Kidney (tissue), 14 donors: Measurements from ENCODE around the gene ECEL1. TPM values are rescaled to one million over a fixed set of nuclear protein-coding genes. Genes with fewer than 3 reads are reported as not detected.

ENCODE experiments used
- DNase-seq, 5 donors: peaks; one replicate each; pipeline ENCODE4 v3.0.0-alpha.2; 2013 to 2020
- FAIRE-seq: peaks from 2 replicates; lab custom pipeline; 2012; peaks lifted over from hg19 to GRCh38; lab: Jason Lieb, UNC
- H3K27ac ChIP-seq, 2 donors: one replicate each; pipeline ENCODE4 v1.7.0; 2013; ENCODE audit warnings: low read depth in 2 of 2, low read length in 2 of 2, inconsistent platforms in 1 of 2
- H3K27me3 ChIP-seq: one replicate; pipeline ENCODE4 v1.7.1; 2013; ENCODE audit warnings: low read length, inconsistent platforms; ENCODE audit not compliant: control insufficient read depth, insufficient read depth
- H3K36me3 ChIP-seq, 3 donors: one replicate each; pipeline versions ENCODE4 v1.7.0 to v1.7.1; 2013; ENCODE audit warnings: low read length in 3 of 3, control low read depth in 1 of 3, inconsistent platforms in 1 of 3; ENCODE audit not compliant: insufficient read depth in 3 of 3, control insufficient read depth in 2 of 3
- H3K4me1 ChIP-seq, 3 donors: one replicate each; pipeline versions ENCODE4 v1.7.0 to v1.7.1; 2013; ENCODE audit warnings: low read length in 3 of 3, inconsistent platforms in 1 of 3, low read depth in 1 of 3; ENCODE audit not compliant: control insufficient read depth in 2 of 3, insufficient read depth in 2 of 3
- H3K4me3 ChIP-seq, 3 donors: one replicate each; pipeline versions ENCODE4 v1.7.0 to v1.8.1; 2013; ENCODE audit warnings: low read length in 3 of 3, control low read depth in 1 of 3, inconsistent platforms in 1 of 3
- H3K9ac ChIP-seq, 3 donors: one replicate each; pipeline versions ENCODE4 v1.7.0 to v1.7.1; 2013; ENCODE audit warnings: low read length in 3 of 3, control low read depth in 1 of 3, inconsistent platforms in 1 of 3
- H3K9me3 ChIP-seq, 3 donors: one replicate each; pipeline versions ENCODE4 v1.7.0 to v1.7.1; 2013; ENCODE audit warnings: low read length in 3 of 3, control low read depth in 1 of 3, inconsistent platforms in 1 of 3; ENCODE audit not compliant: control insufficient read depth in 2 of 3, insufficient read depth in 1 of 3
- intact Hi-C: fragments of 100-400 bp; cut with DNase I; formaldehyde crosslinking; loops from one replicate; pipeline ENCODE4 v1.11.1; 2022
- polyA plus RNA-seq: library from polyadenylated mRNA; stranded (reverse); fragments of 350-450 nt; fragmentation: Illumina TruSeq; extraction: RNeasy Lipid Tissue Mini Kit (QIAGEN cat#74804); gene quantifications from one replicate; pipeline ENCODE4 v1.2.3, GENCODE V29; 2014; ENCODE audit warnings: low read depth, low replicate concordance; ENCODE audit not compliant: insufficient read depth
- total RNA-seq: library from RNA; stranded (reverse); fragmentation: NEBNext Ultra II Directional; extraction: Animal tissue kit (Norgen Biotek cat#: 25700); gene quantifications from one replicate; pipeline ENCODE4 v1.2.1, GENCODE V29; 2021
- TF ChIP-seq, protein P1 (sequence below): IDR thresholded peaks from 3 replicates; pipeline ENCODE4 v1.5.1; 2012; ENCODE audit warnings: mild to moderate bottlenecking, moderate library complexity, borderline replicate concordance; ENCODE audit not compliant: insufficient read depth; ENCODE audit errors: extremely low read depth
- donor health status: control.
- donor health status: control.
- donor health status: control.
- donor health status: control.
- donor health status: control.
- donor health status: DM: yes; HTN: yes; CAD: no.
- donor health status: Normal renal cell carcinoma (clear cell type).

ECEL1 gene
- total and polyA plus RNA-seq, 2 donors from 2014 or later = 6.7 to 8.5 TPM

DNA sequence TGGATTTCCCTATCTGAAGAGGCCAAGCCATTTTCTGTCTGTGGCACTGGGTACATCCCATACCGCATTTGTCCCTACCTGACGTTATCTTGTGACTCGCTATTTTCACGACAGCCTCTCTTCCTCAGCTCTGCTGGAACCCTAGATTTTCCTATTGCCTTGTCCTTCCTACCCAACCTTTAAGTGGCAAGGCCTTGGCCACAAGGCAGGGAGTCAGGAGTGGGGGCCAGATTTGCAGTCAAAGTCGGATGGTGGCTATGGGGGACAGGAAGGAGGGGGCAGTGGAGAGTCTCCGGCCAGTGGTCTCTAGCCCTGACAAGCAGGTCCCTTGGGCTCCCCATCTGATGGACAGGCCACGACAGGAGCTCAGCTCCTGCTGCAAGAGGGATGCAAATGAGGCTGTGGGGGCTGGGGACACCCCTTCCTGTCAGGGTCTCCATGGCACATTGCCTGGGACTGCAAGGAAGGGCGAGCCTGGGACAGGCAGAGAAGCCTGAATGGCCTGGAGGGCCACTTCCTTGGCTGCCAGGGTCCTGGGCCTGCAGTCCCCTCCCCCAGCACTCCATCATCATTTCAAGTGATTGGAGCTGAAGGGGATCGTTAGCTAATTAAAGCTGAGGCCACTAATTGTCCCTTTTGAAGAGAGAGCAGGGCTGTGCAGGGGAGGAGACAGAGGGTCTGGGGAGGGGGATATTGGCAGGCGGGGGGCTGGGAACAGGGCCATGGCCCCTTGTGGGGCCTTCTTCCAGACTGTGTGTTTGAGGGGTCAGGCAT is 6.3 kb upstream of the ECEL1 start:
- Histone ChIP-seq H3K9ac (no peak overlapping the region), H3K4me3 (no peak overlapping the region), H3K27me3 (no peaks in the 10 kb centered on the region), H3K27ac (no peak overlapping the region), H3K9me3 (no peaks in the 10 kb centered on the region), H3K4me1 (no peaks in the 10 kb centered on the region), H3K36me3 (no peaks in the 10 kb centered on the region)
- DNase-seq (peak in 2 of 5 donors; percentile 39 to 40), FAIRE-seq (no peak)
- intact Hi-C loops = no loop called here
- TF ChIP-seq, protein P1, sequence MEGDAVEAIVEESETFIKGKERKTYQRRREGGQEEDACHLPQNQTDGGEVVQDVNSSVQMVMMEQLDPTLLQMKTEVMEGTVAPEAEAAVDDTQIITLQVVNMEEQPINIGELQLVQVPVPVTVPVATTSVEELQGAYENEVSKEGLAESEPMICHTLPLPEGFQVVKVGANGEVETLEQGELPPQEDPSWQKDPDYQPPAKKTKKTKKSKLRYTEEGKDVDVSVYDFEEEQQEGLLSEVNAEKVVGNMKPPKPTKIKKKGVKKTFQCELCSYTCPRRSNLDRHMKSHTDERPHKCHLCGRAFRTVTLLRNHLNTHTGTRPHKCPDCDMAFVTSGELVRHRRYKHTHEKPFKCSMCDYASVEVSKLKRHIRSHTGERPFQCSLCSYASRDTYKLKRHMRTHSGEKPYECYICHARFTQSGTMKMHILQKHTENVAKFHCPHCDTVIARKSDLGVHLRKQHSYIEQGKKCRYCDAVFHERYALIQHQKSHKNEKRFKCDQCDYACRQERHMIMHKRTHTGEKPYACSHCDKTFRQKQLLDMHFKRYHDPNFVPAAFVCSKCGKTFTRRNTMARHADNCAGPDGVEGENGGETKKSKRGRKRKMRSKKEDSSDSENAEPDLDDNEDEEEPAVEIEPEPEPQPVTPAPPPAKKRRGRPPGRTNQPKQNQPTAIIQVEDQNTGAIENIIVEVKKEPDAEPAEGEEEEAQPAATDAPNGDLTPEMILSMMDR = no peak

DNA sequence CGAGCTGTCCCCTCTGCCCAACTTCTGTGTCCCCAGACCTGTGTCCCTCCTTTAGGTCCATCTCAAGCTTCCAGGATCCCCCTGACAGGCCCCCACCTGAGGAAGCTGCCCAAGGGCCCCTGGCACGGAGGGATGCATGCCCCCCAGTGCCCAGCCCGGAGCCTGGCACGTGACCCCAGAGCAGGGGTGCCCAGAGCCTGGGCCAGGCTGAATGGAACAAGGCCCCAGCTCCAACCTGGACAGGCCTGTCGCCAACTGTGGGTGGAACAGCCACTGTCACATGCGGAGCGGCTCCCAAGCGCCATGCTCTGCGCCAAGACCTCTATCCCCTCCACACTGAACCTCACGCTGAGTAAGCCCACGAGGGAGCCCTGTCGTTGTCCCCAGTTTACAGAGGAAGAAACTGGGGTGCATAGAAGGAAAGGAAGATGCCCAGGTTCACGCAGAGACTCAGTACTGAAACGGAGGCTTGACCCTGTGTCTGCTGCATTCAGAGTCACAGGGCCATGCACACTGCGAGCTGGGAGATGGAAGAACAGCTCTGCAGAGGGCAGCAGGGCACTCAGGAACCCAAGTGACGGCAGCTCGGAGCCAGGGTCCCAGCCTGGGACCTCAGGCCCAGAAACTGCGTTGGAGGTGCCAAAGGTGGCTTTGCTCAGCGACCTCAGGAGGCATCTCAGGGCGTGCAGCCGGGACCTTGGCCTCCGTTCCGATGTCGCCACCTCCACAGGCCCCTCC is 5.5 kb upstream of the ECEL1 start:
- FAIRE-seq (no peak), DNase-seq (peak in 2 of 5 donors; percentile 22 to 53)
- Histone ChIP-seq H3K9ac (no peak overlapping the region), H3K4me3 (no peak overlapping the region), H3K4me1 (no peaks in the 10 kb centered on the region), H3K36me3 (no peaks in the 10 kb centered on the region), H3K9me3 (no peaks in the 10 kb centered on the region), H3K27ac (no peak overlapping the region), H3K27me3 (no peaks in the 10 kb centered on the region)
- intact Hi-C loops = no loop called here
- TF ChIP-seq, protein P1 = no peak

DNA sequence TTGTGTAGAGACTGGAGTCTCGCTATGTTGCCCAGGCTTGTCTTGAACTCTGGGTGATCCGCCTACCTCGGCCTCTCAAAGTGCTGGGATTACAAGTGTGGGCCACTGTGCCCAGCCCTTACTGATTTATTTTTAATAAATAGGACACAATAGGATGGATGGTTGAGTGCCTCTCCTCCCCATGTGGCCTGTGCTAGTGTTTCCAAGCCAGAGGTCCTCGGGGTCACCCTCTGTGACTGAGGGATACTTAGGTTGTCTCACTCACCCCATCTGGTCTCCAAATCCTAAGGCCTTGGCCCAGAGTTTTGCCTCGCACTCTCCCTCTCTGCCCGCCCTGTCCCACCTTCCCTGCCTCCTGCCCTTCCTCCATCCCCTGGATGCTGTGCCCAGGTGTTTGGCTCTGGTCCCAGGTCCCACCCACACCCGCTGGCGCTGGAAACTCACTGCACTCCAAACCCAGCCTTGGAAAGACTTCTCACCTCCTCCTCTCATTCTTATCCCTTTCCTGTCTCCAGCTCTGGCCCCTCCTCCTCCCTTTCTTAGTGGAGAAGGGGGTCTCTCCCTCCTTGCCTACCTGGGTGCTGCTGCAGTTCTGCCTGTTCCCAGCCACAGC is 4.7 kb upstream of the ECEL1 start:
- Histone ChIP-seq H3K9ac (no peak overlapping the region), H3K36me3 (no peaks in the 10 kb centered on the region), H3K27ac (no peak overlapping the region), H3K4me1 (no peaks in the 10 kb centered on the region), H3K4me3 (no peak overlapping the region), H3K27me3 (no peaks in the 10 kb centered on the region), H3K9me3 (no peaks in the 10 kb centered on the region)
- FAIRE-seq (no peak), DNase-seq (peak in 2 of 5 donors; percentile 26 to 33)
- intact Hi-C loops = no loop called here
- TF ChIP-seq, protein P1 = no peak
